DMS 273 (cell line): ENCODE results near the gene RAET1E.
"Not testable (repeated sequence)": the region's sequence is repeated elsewhere in the genome, so short reads cannot be mapped to it uniquely, and the experiment has no call there.

Experiments
- DNase-seq: peaks from one replicate; lab custom pipeline; 2025; ENCODE audit not compliant: unreplicated experiment; lab: John Stamatoyannopoulos, UW

The RAET1E gene

DNA sequence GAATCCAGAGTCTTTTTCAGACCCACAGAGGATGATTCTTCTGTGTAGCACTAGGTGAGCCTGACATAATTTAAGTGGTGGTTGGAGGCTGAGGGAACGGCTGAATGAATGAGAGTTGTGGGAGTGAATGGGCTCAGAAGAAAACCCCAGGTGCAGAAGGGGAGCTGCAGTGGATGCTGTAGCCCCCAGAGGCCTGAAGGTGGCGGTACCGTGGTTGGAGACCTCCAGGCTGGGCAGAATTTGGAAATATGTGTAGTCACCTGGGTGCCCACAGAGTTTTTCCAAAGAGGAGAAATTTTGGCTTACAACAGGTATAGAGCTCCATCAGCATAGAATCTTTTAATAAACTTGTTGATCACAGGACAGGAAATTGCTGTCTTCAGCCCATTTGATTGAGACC, 31.5 kb upstream of the RAET1E start:
- peak; percentile 32 for DNase-seq

DNA sequence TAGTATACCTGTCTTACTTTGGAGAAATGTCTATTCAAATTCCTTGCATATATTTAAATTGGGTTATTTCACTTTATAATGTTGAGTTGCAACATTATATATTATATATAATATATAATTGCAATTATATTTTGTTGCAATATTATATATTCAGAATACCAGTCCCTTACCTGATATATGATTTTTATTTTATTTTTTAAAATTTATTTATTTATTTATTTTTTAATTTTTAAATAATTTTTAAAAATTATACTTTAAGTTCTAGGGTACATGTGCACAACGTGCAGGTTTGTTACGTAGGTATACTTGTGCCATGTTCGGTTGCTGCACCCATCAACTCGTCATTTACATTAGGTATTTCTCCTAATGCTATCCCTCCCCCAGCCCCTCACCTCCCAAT, 29.1 kb upstream of the RAET1E start:
- DNase-seq: not testable (repeated sequence)

DNA sequence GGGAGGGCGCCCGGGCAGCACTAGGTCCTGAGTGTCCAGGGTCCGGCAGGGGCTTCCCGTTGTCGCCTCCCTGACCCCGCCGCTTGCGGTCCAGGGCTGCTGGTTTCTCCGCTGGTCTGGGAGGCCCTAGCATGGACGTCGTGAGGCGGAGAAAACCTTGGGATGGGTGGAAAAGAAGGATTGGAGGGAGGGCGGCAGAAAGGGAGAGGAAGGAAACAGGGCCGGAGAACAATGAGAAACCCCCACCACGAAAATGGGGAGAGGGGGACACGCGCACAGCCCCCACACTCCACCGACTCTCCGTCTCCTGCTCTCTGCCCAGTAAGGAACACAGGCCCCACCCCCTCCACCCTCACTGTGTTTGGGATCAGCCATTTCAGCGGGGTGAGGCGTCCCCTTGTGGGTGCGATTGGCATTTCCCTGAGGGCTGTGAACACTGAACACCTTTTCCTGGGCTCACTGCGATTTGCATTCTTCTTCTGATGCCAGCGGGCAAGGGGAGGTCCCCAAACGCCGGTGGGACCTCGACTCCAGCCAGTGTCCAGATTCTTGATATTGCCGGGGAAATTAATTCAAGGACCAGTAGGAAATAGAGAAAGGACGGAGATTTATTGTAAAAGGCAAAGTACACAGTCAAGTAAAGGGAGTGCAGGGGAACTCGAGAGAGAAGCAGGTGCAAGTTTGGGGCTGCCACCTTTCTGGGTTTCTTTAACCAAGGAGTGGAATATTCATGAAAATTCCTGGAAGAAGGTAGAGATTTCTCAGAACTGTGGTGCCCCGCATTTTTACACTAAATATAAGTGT, 28.3 kb upstream of the RAET1E start:
- DNase-seq: peak; percentile 92

DNA sequence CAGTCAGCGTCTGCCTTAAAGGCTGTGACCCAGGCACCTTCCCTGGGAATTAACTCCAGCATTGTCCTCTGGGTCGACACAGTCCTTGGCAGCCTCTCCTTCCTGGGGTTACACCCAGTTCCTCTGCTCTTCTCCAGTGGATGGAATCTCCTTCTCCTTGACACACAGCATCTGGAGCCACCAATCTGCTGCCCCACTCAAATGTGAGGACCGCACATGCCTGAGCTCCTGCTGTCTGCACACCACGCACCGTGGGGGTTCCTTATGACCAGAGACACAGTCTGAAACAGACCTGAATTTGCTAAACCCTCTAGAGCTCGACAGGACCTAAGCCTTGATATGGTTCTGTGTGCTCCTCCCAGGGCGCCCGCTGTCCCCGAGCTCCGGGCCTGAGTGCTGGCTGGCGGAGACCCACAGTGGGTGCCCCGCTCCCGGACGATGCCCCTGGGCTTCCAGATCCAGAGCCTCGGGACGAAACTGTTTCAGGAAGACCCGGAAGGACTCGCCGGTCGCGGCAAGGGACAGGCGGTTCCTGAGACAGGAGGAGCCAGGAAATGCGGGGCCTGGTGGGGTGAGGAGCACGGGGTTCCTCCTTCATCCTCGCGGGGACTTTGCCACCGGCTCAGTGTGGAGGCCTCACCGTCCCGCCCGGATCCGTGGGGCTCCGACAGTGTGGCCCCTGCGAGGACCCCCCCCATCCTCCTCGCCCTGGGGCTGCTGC, 27.5 kb upstream of the RAET1E start:
- peak; percentile 47 for DNase-seq

DNA sequence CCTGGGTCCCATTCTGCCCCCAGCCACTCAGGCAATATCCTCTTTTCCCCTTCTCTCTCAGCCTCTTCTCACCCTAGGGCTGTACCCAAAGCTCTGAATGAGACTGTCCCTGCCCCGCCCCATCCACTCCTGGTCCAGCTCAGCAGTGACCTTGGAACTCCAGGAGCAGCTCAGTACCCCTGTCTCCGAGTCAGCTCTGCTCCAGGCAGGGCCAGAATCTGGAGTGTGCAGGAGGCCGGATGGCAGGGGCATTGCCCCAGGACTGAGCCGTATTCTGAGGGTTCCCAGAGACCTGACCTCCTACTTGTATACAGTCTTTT, 27.0 kb upstream of the RAET1E start:
- no peak for DNase-seq

- no peak for DNase-seq
Observed at GRCh38 chr6:149924206-149924932, 26.5 kb upstream of the RAET1E start.

- DNase-seq: no peak
Observed at GRCh38 chr6:149923327-149923986, 25.5 kb upstream of the RAET1E start.

DNA sequence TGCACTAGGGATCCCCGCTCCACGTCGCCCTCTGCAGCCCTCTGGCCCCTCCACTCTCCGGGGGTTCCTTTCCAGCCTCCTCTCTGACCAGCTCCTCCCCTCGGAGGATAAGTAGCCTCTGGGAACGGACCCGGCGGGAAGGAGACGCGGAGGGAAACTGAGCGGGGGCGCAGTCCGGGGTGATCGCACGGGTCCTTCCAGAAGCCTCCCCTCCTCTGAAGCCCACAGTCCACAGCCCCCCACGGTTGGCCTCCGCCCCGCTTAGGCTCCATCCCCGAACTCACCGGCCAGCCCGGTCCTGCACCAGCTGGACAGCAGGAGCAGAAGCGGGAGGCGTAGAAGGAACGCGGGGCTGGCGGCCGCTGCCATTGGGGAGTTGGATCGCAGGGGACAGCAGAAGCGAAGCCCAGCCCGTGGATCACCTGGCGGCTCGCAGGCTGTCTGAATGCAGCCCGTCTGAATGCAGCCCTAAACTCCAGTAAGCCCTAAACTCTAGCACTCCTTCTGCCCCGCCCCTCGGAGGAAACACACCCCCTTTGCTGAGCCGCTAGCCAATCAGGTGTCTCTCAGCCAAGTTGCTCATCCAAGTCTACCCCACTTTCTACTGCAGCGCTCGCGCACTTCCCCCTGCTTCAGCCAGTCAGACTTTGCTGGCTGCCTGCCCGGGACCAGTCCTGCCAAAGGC, 24.9 kb upstream of the RAET1E start, which contains the start of gene RAET1G:
RAET1G (minus strand) TSS at position 480 of the 685 bp plus-strand sequence; CDS start at position 369, 111 bp downstream.
- DNase-seq: peak; percentile 93

GRCh38 chr6:149922091-149922490, 24.2 kb upstream of the RAET1E start:
- DNase-seq: not testable (repeated sequence)

- no peak for DNase-seq
Observed at GRCh38 chr6:149921361-149921760, 23.4 kb upstream of the RAET1E start.

DNA sequence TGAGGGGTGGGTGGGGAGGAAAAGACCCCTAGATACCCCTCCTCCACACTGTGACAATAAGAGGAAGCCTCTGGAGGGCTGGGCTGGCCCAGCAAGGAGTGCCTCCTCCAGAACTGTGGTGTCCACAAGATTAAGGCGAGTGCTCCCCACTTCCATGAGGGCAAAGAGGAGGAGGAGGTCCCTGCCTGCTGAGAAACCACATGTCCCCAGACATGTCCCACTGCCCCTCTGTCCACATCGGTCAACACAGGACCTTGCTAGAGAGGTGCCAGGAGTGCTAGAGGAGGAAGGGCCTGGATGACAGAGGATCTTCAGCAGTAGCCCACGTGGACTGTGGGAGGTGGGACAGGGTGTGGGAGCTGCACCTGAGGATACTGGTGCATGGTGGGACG, 21.9 kb upstream of the RAET1E start:
- no peak for DNase-seq

- not testable (repeated sequence) for DNase-seq
Observed at GRCh38 chr6:149919126-149919833, 21.4 kb upstream of the RAET1E start.

GRCh38 chr6:149918151-149918905, 20.4 kb upstream of the RAET1E start:
- DNase-seq: no peak

DNA sequence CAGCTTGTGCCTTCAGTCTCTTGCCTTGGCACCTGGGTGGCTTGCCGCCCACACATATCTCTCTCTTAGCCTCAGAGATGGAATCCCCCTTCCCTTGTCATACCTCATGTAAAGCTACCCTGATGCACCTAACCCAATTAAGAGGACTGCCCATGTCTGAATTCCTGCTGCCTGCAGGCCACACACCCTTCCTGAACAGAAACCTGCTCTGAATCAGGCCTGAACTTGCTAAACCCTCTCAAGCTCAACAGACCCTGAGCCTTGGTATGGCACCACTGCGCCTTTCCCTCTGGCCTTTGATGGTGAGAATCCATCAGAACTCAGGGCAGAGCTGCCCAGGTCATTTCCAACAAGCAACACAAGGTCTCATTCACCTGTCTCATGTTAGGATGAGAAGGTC, 19.8 kb upstream of the RAET1E start:
- no peak for DNase-seq

- DNase-seq: no peak
Observed at GRCh38 chr6:149915970-149916865, 18.3 kb upstream of the RAET1E start.

DNA sequence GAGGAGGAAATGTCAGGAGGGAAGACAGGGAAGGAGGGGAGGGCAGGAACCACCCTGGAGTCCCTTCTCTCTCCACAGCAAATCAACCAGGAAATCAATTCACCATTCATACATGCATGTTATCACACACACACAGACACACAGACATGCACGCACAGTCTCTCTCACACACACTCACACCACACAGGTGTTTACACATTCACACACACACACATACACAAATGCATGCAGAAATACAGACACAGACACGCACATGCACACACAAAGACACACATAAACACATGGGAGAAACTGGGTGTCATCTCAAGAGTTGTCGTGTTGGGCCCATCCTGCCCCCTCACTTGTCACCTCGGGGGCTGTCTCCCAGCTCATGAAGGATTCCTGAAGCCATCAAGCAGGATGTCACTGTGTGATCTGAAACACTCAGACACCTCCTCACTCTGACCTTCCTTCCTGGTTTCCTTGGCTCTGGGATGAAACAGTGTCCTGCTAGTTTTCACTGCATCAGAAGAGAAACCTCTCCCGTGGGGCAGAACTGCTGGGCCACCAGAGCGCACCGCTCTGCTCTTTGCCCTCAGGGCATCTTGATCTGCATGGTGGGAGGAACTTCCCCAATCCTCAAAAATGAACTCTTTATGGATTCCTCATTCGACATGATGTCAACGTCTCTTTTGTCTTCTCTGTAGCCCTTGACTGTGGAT, 15.8 kb upstream of the RAET1E start:
- no peak for DNase-seq

DNA sequence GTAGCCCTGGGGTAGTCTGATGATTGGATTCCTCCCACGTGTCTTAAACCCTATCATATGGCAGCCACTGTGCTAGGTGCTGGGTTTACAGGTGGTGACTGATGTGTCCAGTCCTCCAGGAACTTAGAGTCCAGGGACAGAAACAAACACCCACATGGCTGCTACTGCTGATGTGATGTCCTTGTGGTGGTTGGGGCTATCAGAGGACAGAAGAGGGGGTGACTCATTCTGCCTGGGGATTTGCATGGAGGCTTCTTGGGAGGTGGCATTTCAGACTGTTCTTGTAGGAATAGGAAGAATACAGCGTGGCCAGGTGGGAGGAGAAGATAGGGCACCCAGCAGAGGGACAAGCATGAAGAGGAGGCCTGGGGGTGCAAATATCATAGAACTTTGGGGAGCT, 15.2 kb upstream of the RAET1E start:
- DNase-seq: no peak

- DNase-seq: not testable (repeated sequence)
Observed at GRCh38 chr6:149912680-149913079, 14.8 kb upstream of the RAET1E start.
